Measurements from ENCODE around the gene NKX1-1. TPM values are rescaled to one million over a fixed set of nuclear protein-coding genes. Genes with fewer than 3 reads are reported as not detected.

The NKX1-1 gene
- total RNA-seq, 1 donor from 2014 or later: not detected

DNA sequence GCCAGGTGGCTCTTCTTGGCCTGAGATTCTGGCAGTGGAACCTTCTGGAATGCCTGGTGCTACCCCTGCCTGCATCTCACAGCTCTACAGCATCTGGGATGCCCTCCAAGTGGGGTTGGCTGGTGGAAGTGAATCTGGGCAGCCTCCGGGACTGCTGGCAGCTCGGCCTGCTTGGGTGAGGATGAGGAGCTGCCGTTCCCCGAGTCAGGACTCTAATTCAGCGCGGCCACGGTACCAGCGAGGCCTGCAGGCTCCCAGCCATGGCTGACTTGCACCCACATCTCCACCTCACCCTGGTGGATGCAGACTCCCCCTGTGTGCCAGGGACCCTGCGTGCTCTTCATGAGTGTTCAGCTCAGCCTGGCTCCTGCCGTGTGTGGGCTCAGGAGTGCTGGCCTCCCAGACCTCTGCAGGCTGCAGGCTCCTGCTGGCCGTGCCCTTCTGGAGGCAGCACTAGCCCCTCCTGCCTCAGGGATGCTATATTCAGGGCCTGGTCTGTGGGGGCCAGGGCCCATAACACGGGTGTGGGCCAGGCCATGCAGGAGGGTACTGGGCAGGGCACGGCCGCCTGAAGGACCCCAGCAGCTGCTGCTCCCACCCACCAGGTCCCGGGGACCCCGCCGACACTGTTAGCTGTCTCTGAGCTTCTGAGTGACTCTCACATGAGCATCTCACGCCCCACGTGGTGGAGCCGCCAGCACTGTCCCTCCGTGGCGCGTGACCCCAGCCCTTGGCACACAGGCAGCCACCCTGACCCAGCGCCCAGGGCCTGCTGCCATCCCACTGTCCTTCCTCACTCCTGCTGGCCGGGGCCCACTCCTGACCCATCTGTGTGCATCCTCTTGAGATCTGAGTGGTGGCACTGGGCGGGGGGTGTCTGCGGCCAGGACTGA lies 48.6 kb downstream of the NKX1-1 start:
- no peak overlapping the region for H3K9ac ChIP-seq
- no peaks in the 10 kb centered on the region for H3K27me3 ChIP-seq
- no peaks in the 10 kb centered on the region for H3K36me3 ChIP-seq
- H3K4me2 ChIP-seq: no peak overlapping the region
- Mint-ChIP-seq H3K9me3 (no peaks in the 10 kb centered on the region), H3K27me3 (ENCODE audit: insufficient read depth, low read depth) (peaks cover 4% of the 10 kb centered on the region), H3K36me3 (peaks cover 1% of the 10 kb centered on the region), H3K4me1 (peaks cover 9% of the 10 kb centered on the region), H3K27ac (no peak overlapping the region), H3K4me3 (no peak overlapping the region)
- no peak overlapping the region for H2AFZ ChIP-seq (replicated peaks)
- H3K9me3 ChIP-seq (ENCODE audit: low read depth): no peaks in the 10 kb centered on the region
- H3K27ac ChIP-seq: no peak overlapping the region
- H3F3A ChIP-seq (ENCODE audit: low read depth): no peaks in the 10 kb centered on the region
- H4K20me1 ChIP-seq (ENCODE audit: low read depth): peaks cover 1% of the 10 kb centered on the region
- no peaks in the 10 kb centered on the region for H3K79me2 ChIP-seq (ENCODE audit: low read depth)
- TF ChIP-seq EZH2phosphoT487 (IDR thresholded peaks at IDR 0.05) (no peak), EZH2 (IDR thresholded peaks at IDR 0.05) (no peak)
- TF ChIP-seq, protein P1, sequence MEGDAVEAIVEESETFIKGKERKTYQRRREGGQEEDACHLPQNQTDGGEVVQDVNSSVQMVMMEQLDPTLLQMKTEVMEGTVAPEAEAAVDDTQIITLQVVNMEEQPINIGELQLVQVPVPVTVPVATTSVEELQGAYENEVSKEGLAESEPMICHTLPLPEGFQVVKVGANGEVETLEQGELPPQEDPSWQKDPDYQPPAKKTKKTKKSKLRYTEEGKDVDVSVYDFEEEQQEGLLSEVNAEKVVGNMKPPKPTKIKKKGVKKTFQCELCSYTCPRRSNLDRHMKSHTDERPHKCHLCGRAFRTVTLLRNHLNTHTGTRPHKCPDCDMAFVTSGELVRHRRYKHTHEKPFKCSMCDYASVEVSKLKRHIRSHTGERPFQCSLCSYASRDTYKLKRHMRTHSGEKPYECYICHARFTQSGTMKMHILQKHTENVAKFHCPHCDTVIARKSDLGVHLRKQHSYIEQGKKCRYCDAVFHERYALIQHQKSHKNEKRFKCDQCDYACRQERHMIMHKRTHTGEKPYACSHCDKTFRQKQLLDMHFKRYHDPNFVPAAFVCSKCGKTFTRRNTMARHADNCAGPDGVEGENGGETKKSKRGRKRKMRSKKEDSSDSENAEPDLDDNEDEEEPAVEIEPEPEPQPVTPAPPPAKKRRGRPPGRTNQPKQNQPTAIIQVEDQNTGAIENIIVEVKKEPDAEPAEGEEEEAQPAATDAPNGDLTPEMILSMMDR (IDR thresholded peaks at IDR 0.05): no peak
- DNase-seq (ENCODE audit: low spot score): no peak
- H3K4me3 ChIP-seq: no peak overlapping the region
- H3K4me1 ChIP-seq: no peaks in the 10 kb centered on the region

DNA sequence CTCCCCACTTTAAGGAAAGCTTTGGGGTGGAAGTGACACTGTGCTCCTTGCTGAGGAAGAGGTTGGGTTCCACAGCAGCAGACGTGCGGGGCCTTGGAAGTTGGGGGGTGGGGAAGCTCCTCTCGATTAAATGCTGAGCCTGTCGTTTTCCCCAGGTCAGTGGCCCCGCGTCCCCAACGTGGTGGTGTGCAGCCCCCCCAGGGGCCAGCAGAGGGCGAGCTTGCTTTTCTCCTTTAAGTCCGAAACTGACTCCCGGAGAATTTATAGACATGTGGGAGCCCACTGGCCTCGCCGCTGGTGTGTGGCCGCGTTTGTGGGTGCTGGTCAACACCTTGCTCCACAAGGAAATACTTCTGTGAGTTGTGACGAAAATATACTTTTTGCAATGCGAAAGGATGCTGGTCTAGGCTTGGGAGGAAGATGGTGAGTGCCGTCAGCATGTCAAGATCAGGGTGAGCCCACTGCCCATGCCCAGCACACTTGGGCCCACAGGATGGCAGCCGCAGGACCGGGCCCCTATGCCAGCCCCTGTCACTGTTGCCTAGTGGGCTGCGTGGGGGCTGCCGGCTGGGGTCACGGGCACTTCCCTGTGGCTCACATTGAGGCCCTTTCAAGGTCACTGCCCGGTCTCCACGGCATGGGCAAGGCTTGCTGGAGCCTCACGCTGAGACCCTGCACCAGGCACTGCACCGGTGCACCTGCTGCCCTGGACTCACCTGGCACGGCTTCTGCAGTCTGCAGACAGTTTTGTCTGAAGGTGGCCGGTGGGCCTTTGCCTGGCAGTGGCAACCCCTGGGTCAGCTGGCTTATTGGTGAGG lies 49.9 kb downstream of the NKX1-1 start:
- Mint-ChIP-seq H3K4me1 (peaks cover 10% of the 10 kb centered on the region), H3K4me3 (no peak overlapping the region), H3K9me3 (no peaks in the 10 kb centered on the region), H3K27ac (no peak overlapping the region), H3K36me3 (peaks cover 1% of the 10 kb centered on the region), H3K27me3 (ENCODE audit: insufficient read depth, low read depth) (peaks cover 4% of the 10 kb centered on the region)
- no peak overlapping the region for H3K9ac ChIP-seq
- H3F3A ChIP-seq (ENCODE audit: low read depth): no peaks in the 10 kb centered on the region
- no peak overlapping the region for H3K4me2 ChIP-seq
- TF ChIP-seq EZH2 (IDR thresholded peaks at IDR 0.05): no peak
- TF ChIP-seq, protein P1 (IDR thresholded peaks at IDR 0.05): peak; percentile 85
- no peak for TF ChIP-seq EZH2phosphoT487 (IDR thresholded peaks at IDR 0.05)
- peaks cover 9% of the 10 kb centered on the region for H4K20me1 ChIP-seq (ENCODE audit: low read depth)
- no peaks in the 10 kb centered on the region for H3K79me2 ChIP-seq (ENCODE audit: low read depth)
- no peaks in the 10 kb centered on the region for H3K4me1 ChIP-seq
- H3K36me3 ChIP-seq: no peaks in the 10 kb centered on the region
- no peak overlapping the region for H2AFZ ChIP-seq (replicated peaks)
- no peak overlapping the region for H3K27ac ChIP-seq
- H3K4me3 ChIP-seq: no peak overlapping the region
- H3K27me3 ChIP-seq: no peaks in the 10 kb centered on the region
- H3K9me3 ChIP-seq (ENCODE audit: low read depth): no peaks in the 10 kb centered on the region
- DNase-seq (ENCODE audit: low spot score): peak; percentile 86

DNA sequence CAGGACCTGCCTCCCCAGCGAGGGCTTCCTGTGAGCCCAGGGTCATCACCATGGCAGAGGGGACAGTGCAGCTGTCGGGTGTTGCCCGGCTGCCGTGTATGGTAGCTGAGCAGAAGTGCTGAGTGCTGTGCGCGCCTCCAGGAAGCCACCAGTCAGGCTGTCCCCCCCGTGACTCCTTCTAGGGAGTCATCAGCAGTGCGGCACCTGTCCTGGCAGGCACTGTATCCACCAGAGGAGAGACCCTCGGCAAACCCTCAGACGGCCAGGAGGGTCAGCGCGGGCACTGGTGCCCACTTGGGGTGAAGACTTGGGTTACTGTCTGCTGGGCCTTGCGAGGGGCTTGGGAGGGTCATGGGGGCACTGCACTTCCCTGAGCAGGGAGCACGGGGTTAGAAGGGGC lies 50.9 kb downstream of the NKX1-1 start:
- TF ChIP-seq EZH2phosphoT487 (IDR thresholded peaks at IDR 0.05): no peak
- TF ChIP-seq, protein P1 (IDR thresholded peaks at IDR 0.05): no peak
- no peak for TF ChIP-seq EZH2 (IDR thresholded peaks at IDR 0.05)
- Histone ChIP-seq H3K9ac (no peak overlapping the region), H3K27me3 (no peaks in the 10 kb centered on the region), H3K27ac (no peak overlapping the region), H3K4me1 (no peaks in the 10 kb centered on the region), H3K4me3 (no peak overlapping the region), H3F3A (ENCODE audit: low read depth) (no peaks in the 10 kb centered on the region), H4K20me1 (ENCODE audit: low read depth) (peaks cover 9% of the 10 kb centered on the region), H3K9me3 (ENCODE audit: low read depth) (no peaks in the 10 kb centered on the region), H3K79me2 (ENCODE audit: low read depth) (no peaks in the 10 kb centered on the region), H3K36me3 (no peaks in the 10 kb centered on the region), H3K4me2 (no peak overlapping the region), H2AFZ (replicated peaks) (no peak overlapping the region)
- Mint-ChIP-seq H3K27ac (no peak overlapping the region), H3K4me1 (peaks cover 8% of the 10 kb centered on the region), H3K27me3 (ENCODE audit: insufficient read depth, low read depth) (peaks cover 4% of the 10 kb centered on the region), H3K4me3 (no peak overlapping the region), H3K9me3 (no peaks in the 10 kb centered on the region), H3K36me3 (peaks cover 1% of the 10 kb centered on the region)
- no peak for DNase-seq (ENCODE audit: low spot score)

Measured in neural progenitor cell (in vitro differentiated cells).